Mucosa of descending colon (tissue), 3 donors: Measurements from ENCODE around the gene ABHD6. TPM values are rescaled to one million over a fixed set of nuclear protein-coding genes. Genes with fewer than 3 reads are reported as not detected.

Experiments used
- ATAC-seq: fragments of 200-7000 bp; cut with Tn5 transposase; one replicate; pipeline ENCODE4 v1.9.1; 2020; ENCODE audit warnings: mild to moderate bottlenecking, moderate library complexity
- DNase-seq, 3 donors: peaks; one replicate each; pipeline ENCODE4 v3.0.0-alpha.2; 2020
- H3K36me3 ChIP-seq: fragments of 200-600 bp; one replicate; pipeline ENCODE4 v1.8.0; 2021; ENCODE audit warnings: low read depth, mild to moderate bottlenecking
- H3K4me1 ChIP-seq: fragments of 200-600 bp; one replicate; pipeline ENCODE4 v1.8.0; 2021; ENCODE audit warnings: low read depth, mild to moderate bottlenecking
- H3K4me3 ChIP-seq: fragments of 200-600 bp; one replicate; pipeline ENCODE4 v1.8.0; 2021; ENCODE audit warnings: mild to moderate bottlenecking
- H3K9me3 ChIP-seq: fragments of 200-600 bp; one replicate; pipeline ENCODE4 v1.8.0; 2021; ENCODE audit warnings: mild to moderate bottlenecking
- CTCF ChIP-seq: fragments of 200-600 bp; IDR thresholded peaks from one replicate; pipeline ENCODE4 v1.8.0; 2022; ENCODE audit warnings: antibody characterized with exemption, mild to moderate bottlenecking
- intact Hi-C, 2 donors: fragments of 100-400 bp; cut with DNase I in 1 of 2; cut with micrococcal nuclease in 1 of 2; formaldehyde crosslinking; loops; one replicate each; pipeline versions ENCODE4 v1.11.0 to v1.11.1; 2022; cut with DNase I, micrococcal nuclease
- total RNA-seq, 3 donors: library from RNA; stranded (reverse); fragmentation: NEBNext Ultra II Directional in 2 of 3; extraction: Animal tissue kit (Norgen Biotek cat#: 25700) in 2 of 3; gene quantifications; one replicate each; pipeline versions ENCODE4 v1.2.1 to v1.2.4, GENCODE V29; 2021 to 2023
- donor health status: DM: no; HTN: no; CAD: no; lungs with moderate emphysema.
- donor health status: DM: no; HTN: no; CAD: no.
- donor health status: DM: no; HTN: yes; CAD: no.

ABHD6 gene
- total RNA-seq, 3 donors from 2014 or later = 25.7 to 38.4 (median 26.7) TPM

- no peak for TF ChIP-seq CTCF
- intact Hi-C loops = no loop called here
Observed at GRCh38 chr3:58331593-58332152, 94.1 kb downstream of the ABHD6 start.

GRCh38 chr3:58332575-58333188 is 95.1 kb downstream of the ABHD6 start, which contains the start of gene PXK:
PXK (plus strand) TSS chr3:58332892; CDS start chr3:58332989, 97 bp downstream.
- no peak for TF ChIP-seq CTCF
- no peaks in the 10 kb centered on the region for H3K9me3 ChIP-seq
- peak; percentile 87 to 88 (median 87) for DNase-seq
- H3K36me3 ChIP-seq = no peaks in the 10 kb centered on the region
- peaks cover 5% of the 10 kb centered on the region for H3K4me1 ChIP-seq
- intact Hi-C loops = no loop called here
- peak within 1 kb of the TSS; percentile 85 for H3K4me3 ChIP-seq
- peak; percentile 96 for ATAC-seq

More at GRCh38 chr3:58331593-58332152, 94.1 kb downstream of the ABHD6 start:
- Histone ChIP-seq H3K36me3 (no peaks in the 10 kb centered on the region), H3K4me1 (peaks cover 5% of the 10 kb centered on the region), H3K9me3 (no peaks in the 10 kb centered on the region), H3K4me3 (no peak overlapping the region)
- ATAC-seq (no peak), DNase-seq (no peak)

GRCh38 chr3:58333206-58334012 is 95.8 kb downstream of the ABHD6 start:
- DNase-seq = peak; percentile 48 to 65 (median 57)
- no peak for TF ChIP-seq CTCF
- peak overlapping the region; percentile 85 for H3K4me3 ChIP-seq
- intact Hi-C loops = no loop called here
- H3K4me1 ChIP-seq = peaks cover 5% of the 10 kb centered on the region
- no peaks in the 10 kb centered on the region for H3K36me3 ChIP-seq
- no peaks in the 10 kb centered on the region for H3K9me3 ChIP-seq
- ATAC-seq = peak; percentile 50

- peaks cover 5% of the 10 kb centered on the region for H3K4me1 ChIP-seq
- no peak overlapping the region for H3K4me3 ChIP-seq
- ATAC-seq (no peak), DNase-seq (no peak)
- H3K36me3 ChIP-seq = no peaks in the 10 kb centered on the region
- H3K9me3 ChIP-seq = no peaks in the 10 kb centered on the region
- intact Hi-C loops = no loop called here
- no peak for TF ChIP-seq CTCF
Observed at GRCh38 chr3:58334013-58334321, 96.4 kb downstream of the ABHD6 start.

GRCh38 chr3:58334506-58334884 is 96.9 kb downstream of the ABHD6 start:
- no peak for ATAC-seq
- Histone ChIP-seq H3K4me1 (peaks cover 5% of the 10 kb centered on the region), H3K36me3 (no peaks in the 10 kb centered on the region), H3K4me3 (no peak overlapping the region), H3K9me3 (no peaks in the 10 kb centered on the region)
- no peak for TF ChIP-seq CTCF
- no peak for DNase-seq
- intact Hi-C loops = no loop called here
